Coronary artery (tissue), 2 donors: ENCODE results near the gene CCT6A.
"Not testable (repeated sequence)": the region's sequence is repeated elsewhere in the genome, so short reads cannot be mapped to it uniquely, and the experiment has no call there.

Source experiments
- DNase-seq: peaks from one replicate; pipeline ENCODE4 v3.0.0-alpha.2; 2017; ENCODE audit warnings: low spot score
- H3K27ac ChIP-seq, 2 donors: fragments of 200-600 bp; sonication (generic); one replicate each; pipeline ENCODE4 v1.5.1; 2016 to 2019
- H3K4me3 ChIP-seq: fragments of 200-600 bp; sonication (generic); 2 replicates; pipeline ENCODE4 v1.5.1; 2016; ENCODE audit warnings: mild to moderate bottlenecking, moderate library complexity
- TF ChIP-seq, protein P1 (sequence below): fragments of 200-600 bp; sonication (generic); IDR thresholded peaks from one replicate; pipeline ENCODE4 v1.5.1; 2019; ENCODE audit warnings: antibody characterized with exemption

The CCT6A gene

DNA sequence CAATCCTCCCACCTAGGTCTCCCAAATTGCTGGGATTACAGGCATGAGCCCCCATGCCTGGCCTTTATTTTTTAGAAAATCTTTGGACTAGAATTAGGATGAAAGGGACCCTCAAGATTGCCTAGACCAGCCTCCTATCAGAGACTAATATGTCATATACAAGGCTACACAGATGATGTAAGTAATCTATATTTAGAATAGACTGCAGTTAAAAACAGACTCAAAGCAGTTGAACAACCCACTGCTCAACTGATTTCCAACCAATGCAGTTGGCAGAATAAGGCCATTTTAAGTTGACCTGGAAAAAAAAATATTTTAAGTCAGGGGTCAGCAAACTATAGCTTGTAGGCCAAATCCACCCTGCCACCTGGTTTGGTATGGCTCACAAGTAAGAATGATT is 28.1 kb upstream of the CCT6A start:
- Histone ChIP-seq H3K4me3 (no peak overlapping the region), H3K27ac (no peak overlapping the region)
- no peak for DNase-seq
- TF ChIP-seq, protein P1, sequence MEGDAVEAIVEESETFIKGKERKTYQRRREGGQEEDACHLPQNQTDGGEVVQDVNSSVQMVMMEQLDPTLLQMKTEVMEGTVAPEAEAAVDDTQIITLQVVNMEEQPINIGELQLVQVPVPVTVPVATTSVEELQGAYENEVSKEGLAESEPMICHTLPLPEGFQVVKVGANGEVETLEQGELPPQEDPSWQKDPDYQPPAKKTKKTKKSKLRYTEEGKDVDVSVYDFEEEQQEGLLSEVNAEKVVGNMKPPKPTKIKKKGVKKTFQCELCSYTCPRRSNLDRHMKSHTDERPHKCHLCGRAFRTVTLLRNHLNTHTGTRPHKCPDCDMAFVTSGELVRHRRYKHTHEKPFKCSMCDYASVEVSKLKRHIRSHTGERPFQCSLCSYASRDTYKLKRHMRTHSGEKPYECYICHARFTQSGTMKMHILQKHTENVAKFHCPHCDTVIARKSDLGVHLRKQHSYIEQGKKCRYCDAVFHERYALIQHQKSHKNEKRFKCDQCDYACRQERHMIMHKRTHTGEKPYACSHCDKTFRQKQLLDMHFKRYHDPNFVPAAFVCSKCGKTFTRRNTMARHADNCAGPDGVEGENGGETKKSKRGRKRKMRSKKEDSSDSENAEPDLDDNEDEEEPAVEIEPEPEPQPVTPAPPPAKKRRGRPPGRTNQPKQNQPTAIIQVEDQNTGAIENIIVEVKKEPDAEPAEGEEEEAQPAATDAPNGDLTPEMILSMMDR = no peak

DNA sequence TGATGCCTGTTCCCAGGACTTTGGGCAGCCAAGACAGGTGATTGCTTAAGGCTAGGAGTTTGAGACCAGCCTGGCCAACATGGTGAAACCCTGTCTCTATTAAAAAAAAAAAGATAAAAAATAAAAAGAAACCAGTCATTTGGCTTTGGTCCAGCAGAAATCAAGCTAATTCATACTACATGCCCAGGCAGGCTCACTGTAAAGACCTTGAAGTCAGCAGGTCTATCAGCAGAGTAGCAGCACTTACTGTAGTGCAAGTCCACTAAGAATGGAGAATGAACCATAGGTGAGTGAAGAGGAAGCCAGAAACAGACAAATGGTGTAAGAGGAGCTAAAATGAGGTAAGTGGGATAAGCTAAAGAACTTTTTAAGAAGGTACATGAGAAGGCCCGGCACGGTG is 25.0 kb upstream of the CCT6A start:
- H3K4me3 ChIP-seq = no peak overlapping the region
- no peak overlapping the region for H3K27ac ChIP-seq
- TF ChIP-seq, protein P1 = no peak
- no peak for DNase-seq

DNA sequence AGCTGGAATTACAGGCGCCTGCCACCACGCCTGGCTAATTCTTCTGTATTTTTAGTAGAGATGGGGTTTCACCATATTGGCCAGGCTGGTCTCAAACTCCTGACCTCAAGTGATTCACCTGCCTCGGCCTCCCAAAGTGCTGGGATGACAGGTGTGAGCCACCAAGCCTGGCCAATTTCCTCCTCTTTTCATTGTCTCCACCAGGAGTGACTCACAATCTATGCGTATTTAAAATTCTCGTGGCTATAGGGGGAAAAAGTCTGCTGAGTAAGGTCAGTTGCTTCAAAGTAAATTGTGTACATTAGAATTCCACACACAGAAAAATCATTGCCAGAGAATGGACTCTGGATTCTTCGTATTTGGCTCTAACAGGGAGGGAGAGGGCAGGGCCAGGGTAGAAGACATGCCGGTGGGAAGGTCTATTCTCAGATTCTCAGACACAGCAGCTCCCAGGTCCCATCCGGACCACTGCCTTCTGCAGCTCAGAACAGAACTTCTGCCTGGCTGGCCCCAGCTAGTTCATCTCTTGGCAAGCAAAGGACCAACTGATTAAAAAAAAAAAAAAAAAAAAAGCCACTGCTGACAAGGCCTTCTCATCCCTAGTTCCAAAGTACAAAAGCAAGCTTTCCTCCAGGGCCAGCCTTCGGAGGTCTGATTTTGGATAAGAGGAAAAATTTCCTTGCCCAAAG is 22.5 kb upstream of the CCT6A start:
- no peak for DNase-seq
- Histone ChIP-seq H3K27ac (no peak overlapping the region), H3K4me3 (no peak overlapping the region)
- TF ChIP-seq, protein P1 = no peak

DNA sequence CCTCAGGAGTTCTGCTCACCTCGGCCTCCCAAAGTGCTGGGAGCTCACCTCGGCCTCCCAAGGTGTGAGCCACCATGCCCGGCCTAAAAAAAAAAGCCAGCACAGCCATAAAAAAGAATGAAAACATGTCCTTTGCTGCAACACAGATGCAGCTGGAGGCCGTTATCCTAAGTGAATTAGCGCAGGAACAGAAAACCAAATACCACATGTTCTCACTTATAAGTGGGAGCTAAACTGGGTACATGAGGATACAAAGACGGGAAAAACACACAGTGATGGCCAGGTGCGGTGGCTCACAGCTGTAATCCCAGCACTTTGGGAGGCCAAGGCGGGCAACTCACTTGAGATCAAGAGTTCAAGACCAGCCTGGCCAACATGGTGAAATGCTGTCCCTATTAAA is 21.2 kb upstream of the CCT6A start:
- TF ChIP-seq, protein P1 = no peak
- Histone ChIP-seq H3K27ac (no peak overlapping the region), H3K4me3 (no peak overlapping the region)
- no peak for DNase-seq

DNA sequence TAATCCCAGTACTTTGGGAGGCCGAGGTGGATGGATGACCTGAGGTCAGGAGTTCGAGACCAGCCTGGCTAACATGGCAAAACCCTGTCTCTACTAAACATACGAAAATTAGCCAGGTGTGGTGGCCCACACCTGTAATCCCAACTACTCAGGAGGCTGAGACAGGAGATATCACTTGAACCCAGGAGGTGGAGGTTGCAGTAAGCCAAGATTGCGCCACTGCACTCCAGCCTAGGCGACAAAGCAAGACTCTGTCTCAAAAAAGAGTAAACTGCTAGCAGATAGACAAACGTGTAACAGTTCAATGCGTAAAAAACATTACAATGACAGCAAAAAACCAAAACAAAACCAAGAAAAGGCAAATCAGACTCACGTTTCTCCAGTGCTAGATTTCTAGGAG is 20.0 kb upstream of the CCT6A start:
- DNase-seq, H3K4me3 ChIP-seq, H3K27ac ChIP-seq: not testable (repeated sequence)

DNA sequence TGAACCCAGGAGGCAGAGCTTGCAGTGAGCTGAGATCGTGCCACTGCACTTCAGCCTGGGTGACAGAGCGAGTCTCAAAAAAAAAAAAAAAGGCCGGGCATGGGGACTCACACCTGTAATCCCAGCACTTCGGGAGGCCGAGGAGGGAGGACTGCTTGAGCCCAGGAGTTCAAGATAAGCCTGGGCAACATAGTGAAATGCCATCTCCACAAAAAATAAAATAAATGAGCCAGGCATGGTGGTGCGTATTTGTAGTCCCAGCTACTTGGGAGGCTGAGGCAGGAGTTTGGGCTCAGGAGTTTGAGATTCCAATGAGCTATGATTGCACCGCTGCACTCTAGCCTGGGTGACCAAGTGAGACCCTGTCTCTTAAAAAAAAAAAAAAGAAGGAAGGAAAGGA is 19.0 kb upstream of the CCT6A start:
- not testable (repeated sequence) for DNase-seq, H3K4me3 ChIP-seq, H3K27ac ChIP-seq

DNA sequence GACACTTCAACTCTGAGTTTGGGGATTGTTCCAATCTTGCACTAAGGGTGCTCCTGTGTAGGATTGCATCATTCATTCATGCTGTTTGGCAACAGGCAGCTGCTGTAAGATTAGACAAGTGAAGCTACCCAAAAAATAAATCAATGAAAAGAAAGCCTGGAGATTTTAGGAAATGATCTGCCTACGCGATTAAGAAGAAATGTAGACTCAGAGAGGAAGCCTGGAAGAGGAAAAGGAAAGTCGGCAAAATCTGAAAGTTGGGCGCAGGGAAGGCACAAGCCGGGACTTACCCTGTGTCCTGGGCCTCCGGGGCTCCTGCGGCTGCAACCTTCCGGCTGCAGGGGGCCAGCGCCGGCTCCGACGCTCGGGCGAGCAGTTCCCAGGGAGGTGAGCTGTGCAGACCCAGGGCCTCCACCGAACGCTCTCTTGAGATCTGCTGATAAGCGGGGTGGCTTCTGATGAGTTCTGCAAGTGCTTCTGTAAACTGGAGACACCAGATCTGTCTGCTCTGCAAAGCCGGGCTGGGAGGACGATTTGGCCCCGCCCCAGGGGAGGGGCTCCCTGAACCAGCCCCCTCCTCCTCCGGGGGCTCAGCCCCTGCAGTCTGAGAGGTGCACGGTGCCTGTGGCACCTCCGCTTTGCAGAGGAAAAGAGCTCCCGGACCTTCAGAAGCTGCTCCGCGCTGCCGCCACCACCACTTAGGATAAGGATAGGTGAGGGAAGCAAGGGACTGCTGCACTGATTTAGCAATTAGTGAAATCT is 17.7 kb upstream of the CCT6A start:
- peak; percentile 73 for DNase-seq
- TF ChIP-seq, protein P1 = no peak
- H3K4me3 ChIP-seq = peak overlapping the region; percentile 68
- H3K27ac ChIP-seq = no peak overlapping the region

DNA sequence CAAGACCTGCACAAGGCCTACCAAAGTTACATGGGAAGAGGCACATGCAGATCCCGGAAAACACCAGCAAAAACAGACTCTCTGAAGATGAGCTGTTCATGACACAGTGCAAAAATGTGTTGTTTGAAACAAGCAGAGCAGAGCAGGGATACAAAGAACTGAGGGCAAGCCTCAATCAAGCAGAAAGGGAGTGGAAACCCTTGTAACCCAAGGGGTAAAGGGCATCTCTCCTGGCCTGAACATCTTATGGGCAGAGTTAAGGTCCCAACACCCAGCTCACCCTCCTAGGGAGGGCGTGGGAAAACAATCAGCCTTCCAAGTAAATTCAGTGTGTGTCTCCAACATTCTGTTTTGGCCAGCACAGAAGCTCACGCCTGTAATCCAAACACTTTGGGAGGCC is 10.8 kb upstream of the CCT6A start:
- DNase-seq = no peak
- Histone ChIP-seq H3K4me3 (no peak overlapping the region), H3K27ac (no peak overlapping the region)
- TF ChIP-seq, protein P1 = no peak

DNA sequence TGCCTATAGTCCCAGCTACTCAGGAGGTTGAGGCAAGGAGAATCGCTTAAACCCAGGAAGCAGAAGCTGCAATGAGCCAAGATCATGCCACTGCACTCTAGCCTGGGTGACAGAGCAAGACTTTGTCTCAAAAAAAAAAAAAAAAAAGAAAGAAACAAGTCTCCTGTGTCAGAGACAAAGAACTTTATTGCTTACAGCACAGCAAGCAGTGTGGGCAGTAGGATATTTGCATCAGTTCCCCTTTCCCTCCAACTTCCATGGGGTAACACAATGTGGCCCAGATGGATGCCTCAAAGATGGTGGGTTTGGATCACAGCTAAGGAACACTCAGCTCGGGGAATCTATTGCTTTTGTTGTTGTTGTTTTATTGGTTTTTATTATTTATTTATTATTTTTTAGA is 5.8 kb upstream of the CCT6A start:
- H3K27ac ChIP-seq = not testable (repeated sequence)

More for the DNA sequence above, 5.8 kb upstream of the CCT6A start:
- not testable (repeated sequence) for DNase-seq, H3K4me3 ChIP-seq
